Type B pancreatic cell (in vitro differentiated cells): Measurements from ENCODE around the gene NXPE4. TPM values are rescaled to one million over a fixed set of nuclear protein-coding genes. Genes with fewer than 3 reads are reported as not detected.
"Not testable (repeated sequence)": the region's sequence is repeated elsewhere in the genome, so short reads cannot be mapped to it uniquely, and the experiment has no call there.

ENCODE experiments used
- DNase-seq: peaks from one replicate; pipeline ENCODE4 v3.0.0; 2021; ENCODE audit warnings: mixed read lengths; ENCODE audit not compliant: unreplicated experiment; ENCODE audit errors: extremely low spot score
- H3K27ac Mint-ChIP-seq: 2 replicates; pipeline ENCODE4 v1.8.0; 2021; ENCODE audit warnings: mild to moderate bottlenecking, mixed read lengths
- H3K27me3 Mint-ChIP-seq: 2 replicates; pipeline ENCODE4 v1.8.0; 2021; ENCODE audit warnings: mixed read lengths
- H3K36me3 Mint-ChIP-seq: 2 replicates; pipeline ENCODE4 v1.8.0; 2021; ENCODE audit warnings: mixed read lengths
- H3K4me1 Mint-ChIP-seq: one replicate; pipeline ENCODE4 v1.8.0; 2021; ENCODE audit warnings: mixed read lengths; ENCODE audit not compliant: unreplicated experiment
- H3K4me3 Mint-ChIP-seq: 2 replicates; pipeline ENCODE4 v1.8.0; 2021; ENCODE audit warnings: mild to moderate bottlenecking, mixed read lengths
- H3K9me3 Mint-ChIP-seq: 2 replicates; pipeline ENCODE4 v1.8.0; 2021; ENCODE audit warnings: mixed read lengths
- CTCF ChIP-seq: fragments of 200-600 bp; sonication (generic); conservative IDR thresholded peaks from 2 replicates; pipeline ENCODE4 v1.5.0; 2021; ENCODE audit warnings: antibody characterized with exemption, mild to moderate bottlenecking
- total RNA-seq: library from RNA; stranded (reverse); gene quantifications from 2 replicates; pipeline ENCODE4 v1.2.1, GENCODE V29; 2021; ENCODE audit warnings: low replicate concordance

NXPE4 gene
- total RNA-seq, 1 donor from 2014 or later = not detected

- H3K27me3 Mint-ChIP-seq = no peaks in the 10 kb centered on the region
- TF ChIP-seq CTCF = no peak
- no peak overlapping the region for H3K27ac Mint-ChIP-seq
- no peaks in the 10 kb centered on the region for H3K4me1 Mint-ChIP-seq
- H3K9me3 Mint-ChIP-seq = peaks cover under 1% of the 10 kb centered on the region
- H3K36me3 Mint-ChIP-seq = no peaks in the 10 kb centered on the region
- no peak overlapping the region for H3K4me3 Mint-ChIP-seq
- no peak for DNase-seq
These were observed 17.1 kb upstream of the NXPE4 start for GRCh38 chr11:114612686-114613085.

DNA sequence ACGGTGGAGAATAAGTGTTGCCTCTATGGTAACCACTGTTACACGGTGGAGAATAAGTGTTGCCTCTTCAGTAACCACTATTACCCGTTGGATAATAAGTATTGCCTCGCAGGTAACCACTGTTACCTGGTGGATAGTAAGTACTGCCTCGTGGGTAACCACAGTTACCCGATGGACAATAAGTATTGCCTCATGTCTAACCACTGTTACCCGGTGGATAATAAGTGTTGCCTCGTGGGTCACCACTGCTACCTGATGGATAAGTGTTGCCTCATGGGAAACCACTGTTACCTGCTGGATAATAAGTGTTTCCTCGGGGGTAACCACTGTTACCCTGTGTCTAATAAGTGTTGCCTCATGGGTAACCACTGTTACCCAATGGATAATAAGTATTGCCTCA, 16.6 kb upstream of the NXPE4 start:
- DNase-seq, H3K9me3 Mint-ChIP-seq, H3K27me3 Mint-ChIP-seq, H3K4me1 Mint-ChIP-seq, H3K36me3 Mint-ChIP-seq, H3K4me3 Mint-ChIP-seq, H3K27ac Mint-ChIP-seq: not testable (repeated sequence)

GRCh38 chr11:114610984-114611944, 15.7 kb upstream of the NXPE4 start:
- DNase-seq = no peak
- H3K4me3 Mint-ChIP-seq = no peak overlapping the region
- no peaks in the 10 kb centered on the region for H3K27me3 Mint-ChIP-seq
- TF ChIP-seq CTCF = no peak
- H3K9me3 Mint-ChIP-seq = peaks cover 4% of the 10 kb centered on the region
- H3K36me3 Mint-ChIP-seq = no peaks in the 10 kb centered on the region
- H3K27ac Mint-ChIP-seq = no peak overlapping the region
- H3K4me1 Mint-ChIP-seq = no peaks in the 10 kb centered on the region

DNA sequence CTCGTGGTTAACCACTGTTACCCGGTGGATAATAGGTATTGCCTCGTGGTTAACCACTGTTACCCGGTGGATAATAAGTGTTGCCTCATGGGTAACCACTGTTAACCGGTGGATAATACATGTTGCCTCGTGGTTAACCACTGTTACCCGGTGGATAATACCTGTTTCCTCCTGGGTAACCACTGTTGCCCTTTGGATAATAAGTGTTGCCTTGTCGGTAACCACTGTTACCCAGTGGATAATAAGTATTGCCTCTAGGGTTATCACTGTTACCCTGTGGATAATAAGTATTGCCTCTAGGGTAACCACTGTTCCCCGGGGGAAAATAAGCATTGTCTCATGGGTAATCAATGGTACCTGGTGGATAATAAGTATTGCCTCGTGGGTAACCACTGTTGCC, 15.0 kb upstream of the NXPE4 start:
- Mint-ChIP-seq H3K9me3 (peaks cover 4% of the 10 kb centered on the region), H3K27ac (no peak overlapping the region), H3K36me3 (no peaks in the 10 kb centered on the region), H3K4me3 (no peak overlapping the region), H3K27me3 (no peaks in the 10 kb centered on the region), H3K4me1 (no peaks in the 10 kb centered on the region)
- TF ChIP-seq CTCF = no peak
- DNase-seq = no peak

GRCh38 chr11:114609429-114609828, 13.8 kb upstream of the NXPE4 start:
- Mint-ChIP-seq H3K9me3 (peaks cover 4% of the 10 kb centered on the region), H3K4me3 (no peak overlapping the region), H3K27me3 (no peaks in the 10 kb centered on the region), H3K4me1 (no peaks in the 10 kb centered on the region), H3K27ac (no peak overlapping the region), H3K36me3 (no peaks in the 10 kb centered on the region)
- no peak for DNase-seq
- no peak for TF ChIP-seq CTCF

DNA sequence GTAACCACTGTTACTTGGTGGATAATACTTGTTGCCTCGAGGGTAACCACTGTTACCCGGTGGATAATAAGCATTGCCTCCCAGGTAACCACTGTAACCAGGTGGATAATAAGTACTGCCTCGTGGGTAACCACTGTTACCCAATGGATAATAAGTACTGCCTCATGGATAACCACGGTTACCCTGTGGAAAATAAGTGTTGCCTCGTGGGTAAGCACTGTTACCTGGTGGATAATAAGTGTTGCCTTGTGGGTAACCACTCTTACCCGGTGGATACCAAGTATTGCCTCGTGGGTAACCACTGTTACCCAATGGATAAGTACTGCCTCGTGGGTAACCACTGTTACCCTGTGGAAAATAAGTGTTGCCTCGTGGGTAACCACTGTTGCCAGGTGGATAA, 13.0 kb upstream of the NXPE4 start:
- not testable (repeated sequence) for DNase-seq, H3K27me3 Mint-ChIP-seq, H3K4me3 Mint-ChIP-seq, H3K36me3 Mint-ChIP-seq, H3K4me1 Mint-ChIP-seq, H3K27ac Mint-ChIP-seq, H3K9me3 Mint-ChIP-seq
